IPS-18c (cell line): ENCODE results near the gene SLC2A11.

Source experiments
- H3K4me3 ChIP-seq: 2 replicates; pipeline ENCODE4 v1.7.0; 2013; ENCODE audit warnings: low read depth, mild to moderate bottlenecking, low read length, moderate library complexity; ENCODE audit not compliant: insufficient read depth
- H3K9me3 ChIP-seq: one replicate; pipeline ENCODE4 v1.6.1; 2013; ENCODE audit warnings: mild to moderate bottlenecking, low read length, moderate library complexity; ENCODE audit not compliant: control insufficient read depth, insufficient read depth

SLC2A11 gene

GRCh38 chr22:23857606-23858483 lies at the start of gene SLC2A11:
SLC2A11 (plus strand) TSS chr22:23857875; CDS start chr22:23858000, 125 bp downstream.
- Histone ChIP-seq H3K9me3 (no peaks in the 10 kb centered on the region), H3K4me3 (peak within 1 kb of the TSS; percentile 87)

GRCh38 chr22:23812378-23812777 lies 45.3 kb upstream of the SLC2A11 start:
- Histone ChIP-seq H3K4me3 (no peak overlapping the region), H3K9me3 (no peaks in the 10 kb centered on the region)

- Histone ChIP-seq H3K9me3 (no peaks in the 10 kb centered on the region), H3K4me3 (no peak overlapping the region)
Observed at GRCh38 chr22:23815541-23816155, 42.0 kb upstream of the SLC2A11 start.

GRCh38 chr22:23816156-23816976 lies 41.3 kb upstream of the SLC2A11 start:
- H3K9me3 ChIP-seq: no peaks in the 10 kb centered on the region
- H3K4me3 ChIP-seq: no peak overlapping the region

- H3K4me3 ChIP-seq: no peak overlapping the region
- H3K9me3 ChIP-seq: no peaks in the 10 kb centered on the region
Observed at GRCh38 chr22:23817146-23817545, 40.5 kb upstream of the SLC2A11 start.

GRCh38 chr22:23818541-23818940 lies 39.1 kb upstream of the SLC2A11 start:
- H3K4me3 ChIP-seq: no peak overlapping the region

GRCh38 chr22:23820748-23821211 lies 36.9 kb upstream of the SLC2A11 start:
- no peak overlapping the region for H3K4me3 ChIP-seq
- H3K9me3 ChIP-seq: no peaks in the 10 kb centered on the region

More at GRCh38 chr22:23818541-23818940, 39.1 kb upstream of the SLC2A11 start:
- H3K9me3 ChIP-seq: no peaks in the 10 kb centered on the region

GRCh38 chr22:23822101-23822671 lies 35.5 kb upstream of the SLC2A11 start:
- H3K9me3 ChIP-seq: no peaks in the 10 kb centered on the region
- no peak overlapping the region for H3K4me3 ChIP-seq

GRCh38 chr22:23823331-23823791 lies 34.3 kb upstream of the SLC2A11 start:
- no peaks in the 10 kb centered on the region for H3K9me3 ChIP-seq
- H3K4me3 ChIP-seq: no peak overlapping the region

GRCh38 chr22:23824476-23825245 lies 33.0 kb upstream of the SLC2A11 start:
- H3K4me3 ChIP-seq: no peak overlapping the region
- H3K9me3 ChIP-seq: no peaks in the 10 kb centered on the region

- H3K9me3 ChIP-seq: no peaks in the 10 kb centered on the region
Observed at GRCh38 chr22:23825246-23825905, 32.3 kb upstream of the SLC2A11 start.

GRCh38 chr22:23826510-23827350 lies 30.9 kb upstream of the SLC2A11 start:
- Histone ChIP-seq H3K9me3 (no peaks in the 10 kb centered on the region), H3K4me3 (no peak overlapping the region)

More at GRCh38 chr22:23825246-23825905, 32.3 kb upstream of the SLC2A11 start:
- no peak overlapping the region for H3K4me3 ChIP-seq

GRCh38 chr22:23827351-23827995 lies 30.2 kb upstream of the SLC2A11 start:
- Histone ChIP-seq H3K9me3 (no peaks in the 10 kb centered on the region), H3K4me3 (no peak overlapping the region)

- no peaks in the 10 kb centered on the region for H3K9me3 ChIP-seq
- no peak overlapping the region for H3K4me3 ChIP-seq
Observed at GRCh38 chr22:23828800-23829680, 28.6 kb upstream of the SLC2A11 start.
